GM18861 (cell line): ENCODE data around the gene SELENOK.

Experiments
- ATAC-seq: cut with Tn5 transposase; IDR thresholded peaks from one replicate; pipeline ENCODE4 v1.9.1; 2021; ENCODE audit not compliant: unreplicated experiment

Gene SELENOK

DNA sequence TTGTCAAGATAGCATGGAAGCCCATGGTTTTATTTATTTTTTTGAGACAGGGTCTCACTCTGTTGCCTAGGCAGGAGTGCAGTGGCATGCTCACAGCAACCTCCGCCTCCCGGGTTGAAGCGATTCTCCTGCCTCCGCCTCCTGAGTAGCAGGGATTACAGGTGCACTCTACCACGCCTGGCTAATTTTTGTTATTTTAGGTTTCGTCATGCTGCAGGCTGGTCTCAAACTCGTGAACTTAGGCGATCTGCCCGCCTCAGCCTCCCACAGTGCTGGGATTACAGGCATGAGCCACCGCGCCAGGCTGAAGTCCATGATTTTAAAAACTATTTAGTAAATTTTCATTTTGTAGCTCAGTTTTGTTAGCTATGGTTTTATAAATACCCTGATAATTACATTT lies 7.0 kb downstream of the SELENOK start:
- no peak for ATAC-seq

DNA sequence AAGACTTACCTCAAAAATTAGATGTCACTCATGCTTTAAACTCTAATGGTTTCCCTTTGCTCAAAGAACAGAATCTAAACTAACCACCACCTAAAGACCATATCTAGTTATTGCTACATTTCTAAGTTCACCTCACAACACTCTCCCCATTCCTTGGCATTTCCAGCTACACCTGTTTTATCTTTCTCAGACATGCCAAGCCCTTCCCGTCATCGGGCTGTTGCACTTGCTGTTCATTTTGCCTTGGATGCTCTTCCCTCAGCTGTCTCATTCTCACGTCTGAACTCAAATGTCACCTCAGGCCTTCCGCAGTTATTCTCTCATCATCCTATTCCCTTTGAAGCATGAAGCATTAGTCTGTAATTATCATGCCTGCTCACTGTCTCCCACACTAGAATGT lies 8.7 kb downstream of the SELENOK start:
- ATAC-seq = no peak

DNA sequence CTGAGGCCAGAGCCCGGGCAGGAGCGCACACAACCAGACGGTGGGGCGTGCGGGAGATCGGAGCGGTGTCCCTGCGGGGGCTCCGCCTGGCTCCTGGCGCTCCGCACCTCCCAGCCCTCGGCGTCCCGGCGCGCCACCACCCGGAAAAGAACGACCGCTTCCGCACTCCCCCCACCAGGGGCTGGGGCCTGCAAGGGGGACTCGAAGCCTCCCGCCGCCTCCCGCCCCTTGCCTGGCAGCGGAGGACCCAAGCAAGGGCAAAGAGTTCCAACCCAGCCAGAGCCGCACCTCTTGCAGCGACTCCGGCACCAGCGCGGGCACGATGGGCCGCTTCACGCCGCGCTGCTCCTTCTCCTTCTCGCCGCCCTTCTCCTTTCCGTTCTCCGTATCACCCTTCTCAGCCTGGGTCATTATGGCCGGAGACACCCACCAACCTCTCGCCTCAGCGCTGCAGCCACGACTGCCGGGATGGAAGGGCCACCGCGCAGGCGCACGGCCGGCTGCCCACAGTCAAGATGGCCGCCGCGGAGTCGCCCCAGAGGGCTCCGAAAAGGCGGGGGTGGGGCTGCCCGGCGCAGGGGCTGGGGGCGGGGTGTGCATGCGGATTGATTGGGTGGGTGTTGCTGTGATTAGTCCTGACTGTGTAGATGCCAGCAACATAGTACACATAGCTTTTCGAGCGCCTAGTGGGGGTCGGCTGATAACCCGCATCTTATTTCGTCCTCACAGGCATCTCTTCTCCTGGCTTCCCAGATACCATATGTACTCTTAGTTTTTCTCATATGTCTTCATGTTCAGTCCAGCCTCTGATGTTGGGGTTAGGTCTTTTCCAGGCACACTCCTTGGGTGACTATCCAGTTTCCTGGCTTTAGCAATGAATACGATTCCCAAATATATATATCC lies 9.7 kb downstream of the SELENOK start, which contains the start of gene ACTR8:
Gene ACTR8 (minus strand): TSS at position 462 of the 903 bp plus-strand sequence. CDS start 51 bp downstream, at position 411.
- peak; percentile 68 for ATAC-seq

DNA sequence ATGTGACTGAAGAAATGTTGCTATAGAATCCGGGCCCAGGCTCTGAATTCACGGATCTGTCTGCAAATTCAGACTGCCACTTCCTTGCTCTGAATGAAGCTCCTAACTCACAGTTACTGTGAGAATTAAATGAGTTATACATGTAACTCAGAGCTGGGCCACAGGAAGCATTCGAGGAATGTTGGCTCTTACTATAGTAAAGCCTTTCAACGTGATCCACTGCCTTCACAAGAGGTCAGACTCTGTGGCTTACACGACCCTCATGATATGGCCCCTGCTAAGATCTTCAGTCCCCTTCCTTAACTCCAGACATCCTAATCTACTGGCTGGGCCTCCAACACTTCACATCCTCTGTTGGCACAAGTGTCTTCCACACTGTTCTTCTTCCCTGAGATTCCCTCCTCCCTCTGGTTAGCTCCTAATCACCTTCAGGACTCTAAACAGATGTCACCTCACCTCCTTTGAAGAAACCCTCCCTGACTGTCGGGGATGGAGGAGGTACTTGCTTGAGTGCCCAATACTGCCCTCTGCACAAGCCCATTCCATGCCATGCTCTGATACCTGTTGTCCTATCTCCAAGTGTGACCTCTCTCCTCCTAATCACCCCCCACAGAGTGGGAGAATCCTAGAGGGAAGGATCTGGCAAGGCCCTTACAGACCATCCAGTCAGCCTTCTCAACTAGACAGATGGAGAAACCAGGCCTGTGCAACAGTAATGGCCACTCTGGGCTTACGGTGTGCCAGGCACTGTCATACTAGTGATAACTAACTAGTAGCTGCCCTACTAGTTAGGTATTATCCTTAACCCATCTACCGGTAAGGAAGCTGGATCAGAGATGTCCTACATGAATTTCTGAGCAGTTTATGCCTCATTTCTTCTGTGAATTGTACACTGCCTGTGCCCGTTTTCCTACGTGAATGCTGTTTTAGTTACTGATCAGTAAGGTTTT lies 11.0 kb downstream of the SELENOK start:
- no peak for ATAC-seq

DNA sequence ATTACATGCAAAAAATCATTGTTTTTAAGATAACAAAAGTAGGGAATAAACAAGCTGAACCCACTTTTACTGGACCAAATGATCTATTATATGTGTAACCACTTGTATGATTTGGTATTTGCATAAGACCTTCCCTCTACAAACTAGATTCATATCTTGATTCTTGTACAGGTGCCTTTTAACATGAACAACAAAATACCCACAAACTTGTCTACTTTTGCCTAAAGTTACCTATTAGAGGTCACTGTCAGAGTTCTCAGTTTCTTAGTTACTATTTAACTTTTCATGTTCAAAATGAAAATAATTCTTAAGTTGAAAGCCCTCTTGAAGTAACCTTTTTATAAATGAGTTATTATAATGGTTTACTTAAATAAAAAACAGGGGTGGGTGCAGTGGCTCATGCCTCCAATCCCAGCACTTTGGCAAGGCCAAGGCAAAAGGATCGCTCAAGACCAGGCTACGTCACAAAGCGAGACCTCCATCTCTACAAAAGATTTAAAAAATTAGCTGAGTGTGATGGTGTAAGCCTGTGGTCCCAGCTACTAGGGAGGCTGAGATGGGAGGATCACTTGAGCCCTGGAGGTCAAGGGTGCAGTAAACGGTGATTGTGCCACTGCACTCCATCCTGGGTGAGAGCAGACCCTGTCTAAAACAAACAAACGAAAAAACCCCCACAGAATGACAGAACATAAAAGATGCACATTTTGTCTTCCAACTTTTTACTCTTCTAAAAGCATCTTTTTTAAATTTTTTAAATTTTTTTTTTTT lies 25.7 kb downstream of the SELENOK start:
- ATAC-seq = peak; percentile 88

DNA sequence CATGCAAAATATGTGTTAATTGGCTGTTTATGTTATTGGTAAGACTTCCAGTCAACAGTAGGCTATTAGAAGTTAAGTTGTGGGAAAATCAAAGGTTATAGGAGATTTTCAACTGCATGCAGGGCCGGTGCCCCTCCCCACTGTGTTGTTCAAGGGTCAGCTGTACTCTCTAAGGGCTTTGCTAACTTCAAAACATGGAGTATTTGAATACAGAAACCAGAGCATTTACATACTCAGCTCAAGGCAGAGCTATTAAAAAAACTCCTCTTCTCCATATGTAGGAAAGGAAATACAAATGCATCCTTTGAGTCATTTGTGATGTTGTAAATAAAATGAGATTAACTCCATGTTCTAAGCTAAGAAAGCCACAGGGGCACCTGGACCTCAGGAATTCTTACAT lies 28.5 kb downstream of the SELENOK start:
- ATAC-seq = peak; percentile 45

DNA sequence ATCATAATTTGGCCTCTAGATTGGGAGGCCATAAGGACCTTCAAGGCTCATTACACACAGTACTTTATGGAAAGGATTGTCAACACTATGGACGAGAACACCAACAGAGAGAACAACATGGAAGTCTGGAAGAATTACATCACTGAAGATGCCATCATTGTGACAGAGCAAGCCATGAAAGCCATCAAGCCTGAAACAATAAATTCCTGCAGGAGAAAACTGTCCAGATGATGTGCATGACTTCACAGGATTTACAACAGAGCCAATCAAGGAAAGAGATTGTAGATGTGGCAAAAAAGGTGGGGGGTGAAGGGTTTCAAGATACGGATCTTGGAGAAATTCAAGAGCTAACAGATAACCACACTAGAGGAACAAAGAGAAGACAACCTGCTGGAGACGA lies 29.4 kb downstream of the SELENOK start:
- ATAC-seq = no peak

DNA sequence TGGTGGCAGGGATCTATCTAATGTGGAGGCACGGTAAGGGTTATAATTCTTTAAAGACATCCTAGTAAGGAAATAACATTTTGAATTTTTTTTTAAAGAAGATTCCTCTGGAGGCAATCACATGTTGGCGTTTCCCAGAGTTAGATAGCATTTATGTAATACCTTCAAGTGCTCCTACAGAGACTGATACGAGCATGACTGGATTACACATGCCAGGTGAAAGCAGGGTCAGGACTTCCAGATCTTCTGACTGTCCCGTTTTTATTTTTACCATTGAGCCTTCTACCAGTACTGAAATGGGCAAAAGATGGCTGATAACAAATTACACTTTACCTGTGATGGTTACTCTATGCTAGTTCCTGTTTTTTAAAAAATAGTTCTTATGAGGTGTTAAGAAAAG lies 31.5 kb downstream of the SELENOK start:
- no peak for ATAC-seq

DNA sequence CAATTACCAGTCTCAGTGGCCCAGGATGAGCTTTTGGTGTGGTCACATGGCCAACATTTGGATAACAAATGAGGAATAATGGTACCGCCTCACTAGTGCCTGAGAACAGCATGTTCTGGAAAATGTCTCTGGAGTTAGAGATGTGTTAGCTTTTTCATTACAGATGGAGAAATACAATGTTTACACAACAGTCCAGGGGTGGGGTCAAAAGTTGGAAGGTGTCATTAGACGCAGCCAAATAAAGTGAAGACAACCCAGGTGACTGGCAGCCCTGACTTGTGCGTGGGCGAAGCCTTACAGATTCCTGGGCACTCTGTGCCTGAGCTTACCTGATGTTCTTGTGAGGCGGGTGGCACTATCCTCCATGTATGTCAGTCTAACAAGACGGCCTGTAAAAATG lies 32.5 kb downstream of the SELENOK start:
- no peak for ATAC-seq

DNA sequence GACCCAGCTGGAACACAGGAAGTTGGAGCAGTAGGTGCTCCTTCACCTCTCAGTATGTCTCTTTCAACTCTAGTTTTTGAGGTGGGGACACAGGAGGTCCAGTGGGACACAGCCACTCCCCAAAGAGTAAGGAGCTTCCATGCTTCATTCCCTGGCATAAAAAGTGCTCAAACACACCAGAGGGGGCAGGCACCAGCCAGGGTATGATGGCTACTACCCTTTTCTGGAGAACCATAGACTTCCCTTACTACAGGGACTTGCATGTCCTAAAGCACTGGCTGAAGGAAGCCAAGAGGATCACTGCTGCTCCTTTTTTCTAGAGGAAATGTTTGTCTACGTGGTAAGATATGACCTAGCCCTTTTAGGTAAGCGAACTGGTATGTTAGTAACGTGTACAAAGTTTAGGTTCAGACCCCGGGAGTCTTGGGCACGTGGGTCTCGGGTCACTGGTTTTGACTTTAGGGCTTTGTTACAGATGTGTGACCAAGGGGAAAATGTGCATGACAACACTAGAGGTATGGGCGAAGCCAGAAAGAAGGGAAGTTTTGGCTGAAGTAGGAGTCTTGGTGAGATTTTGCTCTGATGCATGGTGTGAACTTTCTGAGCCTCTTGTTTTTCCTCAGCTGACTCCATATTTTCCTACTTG lies 33.4 kb downstream of the SELENOK start:
- no peak for ATAC-seq

DNA sequence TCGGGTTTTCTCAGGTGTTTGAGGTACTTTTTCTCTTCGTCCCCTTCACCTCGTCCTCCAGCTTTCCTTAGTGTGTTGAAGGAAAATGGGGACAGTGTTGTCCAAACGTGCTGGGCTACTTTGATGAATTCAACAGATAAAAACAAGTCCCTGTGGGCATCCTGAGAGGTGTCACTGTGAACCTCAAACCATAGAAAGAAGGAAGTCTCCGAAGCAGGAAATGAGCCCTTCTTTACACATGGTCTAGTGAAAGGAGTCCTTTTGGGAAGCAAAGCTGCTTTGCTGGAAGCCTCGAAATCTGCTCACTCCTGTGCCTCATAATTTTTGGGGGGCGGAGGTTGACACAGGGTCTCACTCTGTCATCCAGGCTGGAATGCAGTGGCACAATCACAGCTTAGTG lies 34.7 kb downstream of the SELENOK start:
- ATAC-seq = no peak

DNA sequence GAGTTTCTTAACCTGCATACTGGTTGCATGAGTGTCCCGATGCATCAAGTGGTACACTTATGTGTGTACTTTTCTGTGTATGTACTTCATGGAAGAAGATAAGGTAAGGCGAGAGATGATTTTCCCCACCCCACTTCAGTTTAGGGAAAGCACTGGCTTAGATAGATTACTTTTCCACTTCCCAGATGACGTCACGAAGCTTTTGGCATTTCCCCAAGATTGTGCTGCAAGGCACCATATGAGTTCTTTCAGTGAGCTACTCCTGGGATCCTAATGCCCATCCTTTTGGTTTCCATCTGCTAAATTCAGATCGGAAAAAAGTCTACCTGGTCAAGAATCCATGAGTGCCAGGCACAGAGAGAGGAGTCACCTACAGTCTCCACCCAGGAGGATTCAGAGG lies 40.8 kb downstream of the SELENOK start:
- no peak for ATAC-seq

DNA sequence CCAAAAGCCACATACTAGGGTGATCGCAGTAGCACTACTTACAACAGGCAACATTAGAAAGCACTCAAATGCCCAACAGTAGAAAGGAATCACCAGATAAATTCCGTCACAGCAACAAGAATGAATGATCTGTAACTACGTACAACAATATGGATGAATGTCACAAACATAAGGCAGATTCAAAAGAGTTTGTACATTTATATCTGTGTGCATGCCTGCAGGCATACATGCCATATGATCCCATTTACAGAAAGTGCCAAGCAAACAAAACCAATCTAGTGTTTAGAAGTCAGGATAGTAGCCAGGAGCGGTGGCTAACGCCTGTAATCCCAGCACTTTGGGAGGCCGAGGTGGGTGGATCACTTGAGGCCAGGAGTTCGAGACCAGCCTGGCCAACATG lies 41.7 kb downstream of the SELENOK start:
- ATAC-seq = no peak

DNA sequence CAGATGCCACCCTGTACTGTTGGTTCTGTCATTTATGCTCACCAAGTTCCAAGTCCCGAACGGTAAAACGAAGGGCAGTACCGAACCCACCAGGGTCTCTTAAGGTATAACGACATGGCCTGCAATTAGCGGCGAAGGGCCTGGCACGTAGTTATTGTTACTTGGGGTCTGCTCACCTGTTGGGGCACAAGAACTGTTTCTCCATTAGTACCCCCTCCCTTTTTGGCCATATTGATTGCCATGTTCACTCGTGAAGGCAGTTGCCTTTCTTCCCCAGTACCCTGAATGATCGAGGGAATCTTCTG lies 44.9 kb downstream of the SELENOK start:
- ATAC-seq = no peak

DNA sequence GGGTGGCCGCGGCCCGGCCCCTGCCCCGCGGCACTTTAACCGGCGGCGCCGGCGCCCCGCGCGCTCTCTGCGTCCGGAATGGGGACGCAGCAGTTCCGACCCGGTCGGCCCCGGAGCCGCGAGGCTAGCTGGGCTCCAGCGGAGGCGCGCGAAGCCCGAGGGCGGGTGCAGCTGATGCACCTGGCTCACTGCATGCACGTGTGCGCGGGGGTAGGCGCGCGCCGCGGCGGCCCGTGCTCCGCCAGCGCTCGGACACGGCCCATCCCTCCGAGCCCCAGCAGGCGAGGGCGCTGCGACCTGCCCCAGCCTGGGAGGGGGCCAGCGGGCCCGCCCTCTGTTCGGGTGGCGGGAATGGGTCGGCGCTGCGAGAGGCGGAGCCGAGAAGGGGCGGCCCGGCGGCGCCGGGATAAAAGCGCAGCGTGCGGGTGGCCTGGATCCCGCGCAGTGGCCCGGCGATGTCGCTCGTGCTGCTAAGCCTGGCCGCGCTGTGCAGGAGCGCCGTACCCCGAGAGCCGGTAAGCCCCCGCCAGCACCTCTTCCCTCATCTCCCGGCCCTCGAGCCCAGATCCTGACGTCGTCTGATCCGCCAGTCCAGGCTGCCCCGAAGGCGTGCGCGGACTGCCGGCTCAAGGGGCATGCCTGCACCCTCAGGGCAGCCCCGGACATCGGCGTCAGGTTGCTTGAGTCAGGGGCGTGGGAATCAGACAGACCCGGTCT lies 45.4 kb downstream of the SELENOK start, which contains the start of the genes CHDH and IL17RB:
Gene CHDH (minus strand): TSS at position 286 of the 717 bp plus-strand sequence. CDS start 22,411 bp downstream, outside the sequence.
Gene IL17RB (plus strand): TSS at position 435 of the 717 bp plus-strand sequence. CDS start 21 bp downstream, at position 456.
- peak; percentile 37 for ATAC-seq

DNA sequence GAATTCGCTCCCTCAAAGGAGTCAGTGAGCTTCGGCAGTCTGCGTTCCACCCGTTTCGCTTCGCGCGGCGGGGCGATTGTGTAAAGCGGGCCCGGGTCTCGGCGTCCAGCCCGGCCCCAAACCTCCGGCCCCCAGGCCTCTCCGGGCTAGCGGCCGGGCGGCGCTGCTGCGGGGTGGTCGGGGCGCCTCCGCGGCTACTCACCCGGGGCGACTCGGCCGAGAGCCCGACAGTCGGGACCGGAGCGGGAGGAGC lies 45.9 kb downstream of the SELENOK start:
- no peak for ATAC-seq

DNA sequence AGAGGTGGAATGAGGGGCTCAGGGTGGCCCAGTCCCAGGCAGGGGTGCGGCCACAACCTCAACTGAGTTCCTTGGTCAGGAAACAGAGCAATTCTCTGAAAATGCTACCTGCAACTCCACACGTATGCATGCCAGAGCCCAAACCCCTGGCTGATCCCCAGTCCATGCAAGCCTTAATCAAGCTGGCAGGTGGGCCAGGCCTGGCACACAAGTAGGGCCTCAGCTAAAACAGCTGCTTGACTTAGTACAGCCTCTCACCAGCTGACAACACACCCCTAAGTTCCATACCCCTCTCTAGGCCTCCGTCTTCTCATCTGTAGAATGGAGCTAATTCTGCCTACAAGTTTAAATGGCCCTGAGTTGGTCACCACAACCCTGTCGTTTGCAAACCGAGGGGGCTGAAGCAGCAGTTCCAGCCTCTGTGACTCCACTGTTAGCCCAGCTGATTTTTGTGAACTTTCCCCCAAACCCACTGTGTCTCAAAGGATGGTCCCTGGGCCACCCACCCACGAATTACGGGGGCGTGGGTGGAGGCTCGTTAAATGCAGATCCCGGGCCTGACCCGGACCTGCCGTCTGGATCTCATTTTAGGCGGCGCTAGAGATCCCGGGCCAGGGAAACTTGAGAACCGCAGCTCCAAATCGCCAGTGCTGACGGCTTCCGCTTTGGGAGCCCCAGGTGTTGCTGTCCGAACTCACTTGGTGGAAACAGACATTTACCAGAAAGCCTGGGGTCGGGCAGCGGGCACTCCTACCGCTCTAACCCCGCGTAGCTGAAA lies 46.4 kb downstream of the SELENOK start:
- ATAC-seq = no peak

DNA sequence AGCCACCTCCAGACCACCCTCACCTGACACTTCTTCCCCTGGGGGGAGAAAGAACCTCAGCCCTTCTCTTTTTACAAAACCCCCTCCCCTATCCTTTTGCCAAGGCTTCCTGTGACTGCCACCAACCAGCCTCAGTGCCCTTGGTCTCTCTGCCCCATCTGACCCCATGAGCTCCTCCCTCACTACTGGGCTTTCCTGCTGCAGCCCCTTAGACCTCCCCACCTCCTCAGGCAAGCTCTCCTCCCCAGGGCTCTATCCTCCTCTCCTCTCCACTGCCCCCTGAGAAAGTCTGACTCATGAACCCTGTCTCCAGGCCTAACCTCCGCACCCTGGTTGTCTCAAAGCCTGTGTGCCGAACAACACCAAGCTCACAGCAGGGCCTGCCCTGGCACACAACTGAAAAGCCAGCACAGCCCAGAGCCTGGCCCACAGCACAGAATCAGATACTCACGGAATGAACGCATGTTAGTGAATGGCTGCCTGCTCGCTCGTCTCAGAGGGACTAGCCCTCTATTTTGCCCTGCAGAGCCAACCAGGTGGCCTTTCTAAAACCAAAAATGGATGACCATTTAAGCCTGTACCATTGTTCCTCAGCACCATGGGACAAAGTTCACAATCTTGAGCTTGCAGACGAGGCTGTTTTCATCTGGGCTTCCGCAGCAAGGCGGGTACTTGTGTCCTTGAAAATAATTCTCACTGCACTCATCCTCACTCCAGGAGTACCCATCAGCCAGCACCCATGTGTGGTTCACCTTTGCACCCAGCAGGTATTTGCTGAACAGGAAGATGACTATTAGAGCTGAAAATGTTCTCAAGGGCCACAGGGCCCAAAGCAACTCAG lies 47.2 kb downstream of the SELENOK start:
- ATAC-seq = no peak
